SK-N-MC (cell line): Measurements from ENCODE around the gene HTR1E.

Experiments
- DNase-seq: peaks from one replicate; pipeline ENCODE4 v3.0.0-alpha.2; 2011; ENCODE audit warnings: low read depth, low spot score
- H3K27ac ChIP-seq: fragments of 200-600 bp; sonication (generic); 2 replicates; pipeline ENCODE4 v1.5.1; 2016; ENCODE audit warnings: mixed run types
- H3K36me3 ChIP-seq: fragments of 200-600 bp; sonication (generic); 2 replicates; pipeline ENCODE4 v1.6.1; 2017; ENCODE audit warnings: antibody characterized with exemption, low read length, mixed read lengths; ENCODE audit not compliant: insufficient read depth
- H3K4me3 ChIP-seq: fragments of 200-600 bp; sonication (generic); 2 replicates; pipeline ENCODE4 v1.5.1; 2016
- H3K9ac ChIP-seq: fragments of 200-600 bp; sonication (generic); 2 replicates; pipeline ENCODE4 v1.8.0; 2017; ENCODE audit warnings: mixed run types, mixed read lengths; ENCODE audit not compliant: insufficient read length
- H3K9me3 ChIP-seq: fragments of 200-600 bp; sonication (generic); 2 replicates; pipeline ENCODE4 v1.6.1; 2017; ENCODE audit warnings: low read depth, mild to moderate bottlenecking, antibody characterized with exemption, low read length, moderate library complexity, mixed read lengths
- EZH2 ChIP-seq: fragments of 200-600 bp; sonication (generic); IDR thresholded peaks from one replicate; pipeline ENCODE4 v1.6.1; 2017; ENCODE audit warnings: antibody characterized with exemption
- FOXP2 ChIP-seq: optimal IDR thresholded peaks from 2 replicates; pipeline ENCODE3; 2011; ENCODE audit warnings: mild to moderate bottlenecking, moderate library complexity; ENCODE audit not compliant: insufficient read depth; ENCODE audit errors: extremely low read length, control extremely low read depth
- POLR2AphosphoS5 ChIP-seq: IDR thresholded peaks from 2 replicates; pipeline ENCODE4 v1.6.1; 2012; ENCODE audit warnings: mild to moderate bottlenecking, low read depth, low read length, borderline replicate concordance

The HTR1E gene

GRCh38 chr6:86941461-86941860, 4.1 kb downstream of the HTR1E start:
- no peak for DNase-seq
- TF ChIP-seq EZH2 = no peak
- TF ChIP-seq POLR2AphosphoS5 = no peak
- no peak for TF ChIP-seq FOXP2
- H3K9ac ChIP-seq = no peak overlapping the region
- H3K27ac ChIP-seq = no peak overlapping the region
- no peaks in the 10 kb centered on the region for H3K36me3 ChIP-seq
- no peaks in the 10 kb centered on the region for H3K9me3 ChIP-seq
- H3K4me3 ChIP-seq = no peak overlapping the region

GRCh38 chr6:86942769-86943516, 5.6 kb downstream of the HTR1E start:
- H3K27ac ChIP-seq = no peak overlapping the region
- TF ChIP-seq POLR2AphosphoS5 = no peak
- no peak for TF ChIP-seq FOXP2
- TF ChIP-seq EZH2 = no peak

GRCh38 chr6:86943819-86944407, 6.6 kb downstream of the HTR1E start:
- Histone ChIP-seq H3K9ac (no peak overlapping the region), H3K9me3 (no peaks in the 10 kb centered on the region), H3K4me3 (no peak overlapping the region), H3K27ac (no peak overlapping the region), H3K36me3 (no peaks in the 10 kb centered on the region)
- TF ChIP-seq FOXP2 = no peak
- no peak for TF ChIP-seq EZH2
- no peak for TF ChIP-seq POLR2AphosphoS5
- DNase-seq = no peak

More at GRCh38 chr6:86942769-86943516, 5.6 kb downstream of the HTR1E start:
- no peak for DNase-seq
- no peaks in the 10 kb centered on the region for H3K9me3 ChIP-seq
- no peak overlapping the region for H3K4me3 ChIP-seq
- no peaks in the 10 kb centered on the region for H3K36me3 ChIP-seq
- no peak overlapping the region for H3K9ac ChIP-seq

- TF ChIP-seq EZH2 (no peak), FOXP2 (no peak)
- no peaks in the 10 kb centered on the region for H3K36me3 ChIP-seq
- no peak overlapping the region for H3K4me3 ChIP-seq
- H3K27ac ChIP-seq = no peak overlapping the region
- no peaks in the 10 kb centered on the region for H3K9me3 ChIP-seq
- no peak overlapping the region for H3K9ac ChIP-seq
- DNase-seq = no peak
These were observed 12.4 kb downstream of the HTR1E start for GRCh38 chr6:86949771-86950170.

GRCh38 chr6:86952991-86953390, 15.7 kb downstream of the HTR1E start:
- no peak overlapping the region for H3K27ac ChIP-seq
- no peak overlapping the region for H3K9ac ChIP-seq
- H3K9me3 ChIP-seq = no peaks in the 10 kb centered on the region
- no peak for DNase-seq
- no peak overlapping the region for H3K4me3 ChIP-seq
- TF ChIP-seq FOXP2 (no peak), POLR2AphosphoS5 (no peak), EZH2 (no peak)
- H3K36me3 ChIP-seq = no peaks in the 10 kb centered on the region

GRCh38 chr6:86959656-86960055, 22.3 kb downstream of the HTR1E start:
- Histone ChIP-seq H3K27ac (no peak overlapping the region), H3K4me3 (no peak overlapping the region), H3K9ac (no peak overlapping the region), H3K36me3 (no peaks in the 10 kb centered on the region), H3K9me3 (no peaks in the 10 kb centered on the region)
- DNase-seq = no peak
- TF ChIP-seq FOXP2 (no peak), POLR2AphosphoS5 (no peak), EZH2 (no peak)

- no peak for DNase-seq
- Histone ChIP-seq H3K9ac (no peak overlapping the region), H3K36me3 (no peaks in the 10 kb centered on the region), H3K4me3 (no peak overlapping the region), H3K9me3 (no peaks in the 10 kb centered on the region), H3K27ac (no peak overlapping the region)
- no peak for TF ChIP-seq POLR2AphosphoS5
- no peak for TF ChIP-seq FOXP2
- TF ChIP-seq EZH2 = no peak
These were observed 24.3 kb downstream of the HTR1E start for GRCh38 chr6:86961455-86962200.

GRCh38 chr6:86963352-86963751, 26.0 kb downstream of the HTR1E start:
- Histone ChIP-seq H3K9me3 (no peaks in the 10 kb centered on the region), H3K9ac (no peak overlapping the region), H3K27ac (no peak overlapping the region), H3K36me3 (no peaks in the 10 kb centered on the region), H3K4me3 (no peak overlapping the region)
- no peak for DNase-seq
- no peak for TF ChIP-seq POLR2AphosphoS5
- TF ChIP-seq FOXP2 = no peak
- TF ChIP-seq EZH2 = no peak
